SU-DHL-6 (cell line): ENCODE data around the gene CTNNA2.

Experiments
- H2AFZ ChIP-seq: fragments of 200-600 bp; sonication (generic); 2 replicates; pipeline ENCODE4 v1.6.1; 2014; ENCODE audit warnings: low read depth, mild to moderate bottlenecking, moderate library complexity, mixed read lengths, antibody characterized with exemption, low read length; ENCODE audit not compliant: severe bottlenecking
- H3F3A ChIP-seq: fragments of 200-600 bp; shearing (Covaris generic); 2 replicates; pipeline ENCODE4 v1.6.0; 2016; ENCODE audit warnings: antibody characterized with exemption, mild to moderate bottlenecking; ENCODE audit not compliant: insufficient read depth
- H3K27ac ChIP-seq: fragments of 200-600 bp; sonication (generic); 2 replicates; pipeline ENCODE4 v1.5.1; 2016; ENCODE audit warnings: low read depth, mild to moderate bottlenecking, low read length, moderate library complexity, mixed read lengths
- H3K27me3 ChIP-seq: fragments of 200-600 bp; sonication (generic), shearing (Covaris generic); 2 replicates; pipeline ENCODE4 v1.6.0; 2014; ENCODE audit warnings: mild to moderate bottlenecking, low read length
- H3K36me3 ChIP-seq: fragments of 200-600 bp; sonication (generic); 2 replicates; pipeline ENCODE4 v1.6.1; 2014; ENCODE audit warnings: mild to moderate bottlenecking, low read length, mixed read lengths
- H3K4me2 ChIP-seq: fragments of 300-600, 200-600 bp; shearing (Covaris generic), sonication (generic); 2 replicates; pipeline ENCODE4 v1.6.0; 2014; ENCODE audit warnings: low read length, low read depth, mild to moderate bottlenecking; ENCODE audit not compliant: poor library complexity, severe bottlenecking
- H3K4me3 ChIP-seq: fragments of 200-600 bp; sonication (generic); 2 replicates; pipeline ENCODE4 v1.5.1; 2014; ENCODE audit warnings: antibody characterized with exemption, low read length, mild to moderate bottlenecking, mixed read lengths; ENCODE audit not compliant: insufficient read depth, poor library complexity, severe bottlenecking
- H3K79me2 ChIP-seq: fragments of 200-600 bp; sonication (generic); 2 replicates; pipeline ENCODE4 v1.6.1; 2014; ENCODE audit warnings: mild to moderate bottlenecking, low read length, moderate library complexity; ENCODE audit not compliant: insufficient read depth
- H3K9ac ChIP-seq: fragments of 200-600 bp; sonication (generic); 2 replicates; pipeline ENCODE4 v1.7.0; 2014; ENCODE audit warnings: mild to moderate bottlenecking, low read length
- H3K9me2 ChIP-seq: fragments of 200-600 bp; sonication (generic); replicated peaks from 2 replicates; pipeline ENCODE4 v1.6.1; 2014; ENCODE audit warnings: low read length; ENCODE audit not compliant: insufficient read depth
- H3K9me3 ChIP-seq: fragments of 200-600 bp; sonication (generic); 2 replicates; pipeline ENCODE4 v1.6.1; 2014; ENCODE audit warnings: low read length, mixed read lengths; ENCODE audit not compliant: insufficient read depth
- H4K20me1 ChIP-seq: fragments of 200-600 bp; sonication (generic); 2 replicates; pipeline ENCODE4 v1.6.1; 2014; ENCODE audit warnings: low read depth, mild to moderate bottlenecking, antibody characterized with exemption, low read length, moderate library complexity, mixed read lengths
- EZH2phosphoT487 ChIP-seq: fragments of 200-600 bp; sonication (generic), shearing (Covaris generic); conservative IDR thresholded peaks from 2 replicates; pipeline ENCODE4 v1.6.1; 2018; ENCODE audit warnings: mild to moderate bottlenecking, antibody characterized with exemption, low read length, moderate library complexity, mixed read lengths
- TF ChIP-seq, protein P1 (sequence below): fragments of 200-600 bp; sonication (generic); IDR thresholded peaks from one replicate; pipeline ENCODE4 v1.5.1; 2017; ENCODE audit warnings: antibody characterized with exemption, mild to moderate bottlenecking, low read length, moderate library complexity; ENCODE audit not compliant: insufficient read depth, poor library complexity, severe bottlenecking

The CTNNA2 gene

GRCh38 chr2:80257450-80257849, 744.6 kb downstream of the CTNNA2 start:
- H3K27me3 ChIP-seq: no peaks in the 10 kb centered on the region
- no peaks in the 10 kb centered on the region for H4K20me1 ChIP-seq
- H3K9me2 ChIP-seq: no peaks in the 10 kb centered on the region
- no peak overlapping the region for H3K27ac ChIP-seq
- H3K79me2 ChIP-seq: no peaks in the 10 kb centered on the region
- no peaks in the 10 kb centered on the region for H3F3A ChIP-seq
- no peaks in the 10 kb centered on the region for H3K9me3 ChIP-seq
- H3K36me3 ChIP-seq: no peaks in the 10 kb centered on the region
- TF ChIP-seq, protein P1, sequence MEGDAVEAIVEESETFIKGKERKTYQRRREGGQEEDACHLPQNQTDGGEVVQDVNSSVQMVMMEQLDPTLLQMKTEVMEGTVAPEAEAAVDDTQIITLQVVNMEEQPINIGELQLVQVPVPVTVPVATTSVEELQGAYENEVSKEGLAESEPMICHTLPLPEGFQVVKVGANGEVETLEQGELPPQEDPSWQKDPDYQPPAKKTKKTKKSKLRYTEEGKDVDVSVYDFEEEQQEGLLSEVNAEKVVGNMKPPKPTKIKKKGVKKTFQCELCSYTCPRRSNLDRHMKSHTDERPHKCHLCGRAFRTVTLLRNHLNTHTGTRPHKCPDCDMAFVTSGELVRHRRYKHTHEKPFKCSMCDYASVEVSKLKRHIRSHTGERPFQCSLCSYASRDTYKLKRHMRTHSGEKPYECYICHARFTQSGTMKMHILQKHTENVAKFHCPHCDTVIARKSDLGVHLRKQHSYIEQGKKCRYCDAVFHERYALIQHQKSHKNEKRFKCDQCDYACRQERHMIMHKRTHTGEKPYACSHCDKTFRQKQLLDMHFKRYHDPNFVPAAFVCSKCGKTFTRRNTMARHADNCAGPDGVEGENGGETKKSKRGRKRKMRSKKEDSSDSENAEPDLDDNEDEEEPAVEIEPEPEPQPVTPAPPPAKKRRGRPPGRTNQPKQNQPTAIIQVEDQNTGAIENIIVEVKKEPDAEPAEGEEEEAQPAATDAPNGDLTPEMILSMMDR: no peak
- no peak overlapping the region for H3K4me2 ChIP-seq
- no peak overlapping the region for H3K4me3 ChIP-seq
- no peak overlapping the region for H2AFZ ChIP-seq
- H3K9ac ChIP-seq: no peak overlapping the region

DNA sequence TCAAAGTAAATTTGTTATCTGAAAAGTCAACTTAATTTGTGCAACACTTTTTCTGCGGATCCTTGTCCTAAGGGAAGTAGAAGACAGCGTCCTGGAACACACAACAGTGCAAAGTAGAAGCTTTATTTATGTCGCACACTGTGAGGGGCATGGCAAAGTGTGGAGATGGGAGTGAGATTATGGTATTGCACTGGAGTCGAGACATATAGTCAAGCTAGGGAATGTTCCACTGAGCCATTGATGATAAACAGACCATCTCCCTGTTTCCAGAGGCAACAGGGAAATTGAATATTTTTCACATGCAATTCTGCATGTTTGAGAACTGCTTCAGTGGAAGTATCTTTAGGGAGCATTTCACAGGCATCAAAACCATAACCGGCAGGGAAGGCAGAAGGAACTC, 745.5 kb downstream of the CTNNA2 start:
- TF ChIP-seq, protein P1: no peak
- no peak for TF ChIP-seq EZH2phosphoT487
- Histone ChIP-seq H3K9me2 (no peaks in the 10 kb centered on the region), H4K20me1 (no peaks in the 10 kb centered on the region), H3K36me3 (no peaks in the 10 kb centered on the region), H3K9ac (no peak overlapping the region), H3K79me2 (no peaks in the 10 kb centered on the region), H3K4me3 (no peak overlapping the region), H3K4me2 (no peak overlapping the region), H3K27me3 (no peaks in the 10 kb centered on the region), H3F3A (no peaks in the 10 kb centered on the region), H3K9me3 (no peaks in the 10 kb centered on the region), H3K27ac (no peak overlapping the region), H2AFZ (no peak overlapping the region)

DNA sequence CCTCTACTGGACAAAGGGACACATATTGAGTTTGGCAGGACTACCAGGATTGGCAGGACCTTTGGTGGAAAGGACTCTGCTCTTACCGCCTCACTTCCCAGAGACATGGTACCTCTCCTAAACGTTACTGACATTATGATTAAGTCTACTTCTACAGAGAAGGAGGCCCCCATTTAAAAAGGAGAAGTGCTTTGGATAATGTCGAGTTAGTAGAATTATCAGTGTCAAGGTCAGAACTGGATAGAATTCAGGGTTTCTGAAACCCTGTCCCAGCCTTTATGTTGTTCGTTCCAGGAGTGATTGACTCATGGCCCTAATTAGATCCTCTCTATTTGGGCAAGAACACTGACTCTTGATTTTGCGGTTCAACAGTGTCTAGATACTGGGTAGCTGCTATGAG, 745.9 kb downstream of the CTNNA2 start:
- no peaks in the 10 kb centered on the region for H3F3A ChIP-seq
- no peak overlapping the region for H2AFZ ChIP-seq
- no peaks in the 10 kb centered on the region for H4K20me1 ChIP-seq
- H3K27me3 ChIP-seq: no peaks in the 10 kb centered on the region
- no peak overlapping the region for H3K4me2 ChIP-seq
- no peak overlapping the region for H3K4me3 ChIP-seq
- no peaks in the 10 kb centered on the region for H3K9me3 ChIP-seq
- no peak overlapping the region for H3K27ac ChIP-seq
- H3K9me2 ChIP-seq: no peaks in the 10 kb centered on the region
- TF ChIP-seq EZH2phosphoT487: no peak
- TF ChIP-seq, protein P1: no peak
- H3K79me2 ChIP-seq: no peaks in the 10 kb centered on the region
- no peak overlapping the region for H3K9ac ChIP-seq
- no peaks in the 10 kb centered on the region for H3K36me3 ChIP-seq

GRCh38 chr2:80259292-80259691, 746.4 kb downstream of the CTNNA2 start:
- Histone ChIP-seq H4K20me1 (no peaks in the 10 kb centered on the region), H3K4me2 (no peak overlapping the region), H3K4me3 (no peak overlapping the region), H3K36me3 (no peaks in the 10 kb centered on the region), H2AFZ (no peak overlapping the region), H3K9ac (no peak overlapping the region), H3K27ac (no peak overlapping the region), H3K9me3 (no peaks in the 10 kb centered on the region), H3K9me2 (no peaks in the 10 kb centered on the region), H3F3A (no peaks in the 10 kb centered on the region), H3K27me3 (no peaks in the 10 kb centered on the region), H3K79me2 (no peaks in the 10 kb centered on the region)
- TF ChIP-seq, protein P1: no peak
- TF ChIP-seq EZH2phosphoT487: no peak
